ENCODE results near the gene POLD4.
A peak's percentile ranks its signal among the peaks of the same experiment; 100 is the strongest.

POLD4 gene

DNA sequence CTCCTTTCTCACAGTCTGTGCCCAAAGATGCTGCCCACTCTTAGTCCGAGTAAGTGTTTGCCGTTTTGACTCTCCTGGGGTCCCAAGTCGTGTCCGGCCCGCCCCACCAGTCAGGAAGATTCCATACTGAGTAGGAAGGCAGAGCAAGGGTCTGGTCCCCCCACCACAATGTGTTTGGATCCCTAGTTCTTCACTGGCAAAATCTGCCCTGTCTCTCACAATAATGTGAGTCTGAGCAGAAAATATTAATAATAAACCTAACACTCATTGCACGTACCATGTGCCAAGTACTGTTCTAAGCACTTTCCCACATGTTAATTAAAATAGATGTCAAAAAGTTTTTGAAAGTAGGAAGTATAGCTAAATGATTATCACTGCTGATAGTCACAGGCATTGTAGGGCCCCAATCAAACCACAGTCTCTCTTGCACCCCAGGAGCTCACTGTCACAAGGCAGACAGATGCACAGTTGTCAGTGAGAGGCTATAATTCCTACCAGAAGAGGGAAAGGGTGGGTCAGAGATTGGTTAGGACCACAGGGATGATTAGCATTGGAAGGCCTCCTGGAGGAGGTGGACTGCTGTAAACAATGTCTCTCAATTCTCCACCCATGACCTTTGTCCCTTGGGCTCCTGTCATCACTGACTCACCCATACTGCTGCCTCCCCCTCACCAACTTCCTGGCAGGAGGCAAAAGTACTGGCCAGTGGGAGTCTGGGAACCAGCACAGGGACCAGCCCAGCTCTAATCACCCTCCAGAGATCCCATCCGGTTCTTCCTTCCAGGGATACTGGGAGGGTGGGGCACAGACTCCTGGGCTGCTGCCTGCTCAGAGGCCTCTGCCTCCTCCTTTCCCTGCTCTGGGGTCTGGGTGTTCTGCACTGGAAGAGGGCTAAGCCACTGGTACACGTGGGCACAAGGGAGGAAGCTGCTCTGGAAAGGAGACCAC, 1.0 kb upstream of the POLD4 start:
- peaks cover 2% of the 10 kb centered on the region; the same call in 1 of the 2 replicates for H3K36me3 ChIP-seq (ENCODE audit: control insufficient read depth, insufficient read depth, low read length)
- H3K27me3 ChIP-seq (replicated peaks; ENCODE audit: control insufficient read depth, insufficient read depth, low read length) = no peaks in the 10 kb centered on the region
- TF ChIP-seq, protein P1, sequence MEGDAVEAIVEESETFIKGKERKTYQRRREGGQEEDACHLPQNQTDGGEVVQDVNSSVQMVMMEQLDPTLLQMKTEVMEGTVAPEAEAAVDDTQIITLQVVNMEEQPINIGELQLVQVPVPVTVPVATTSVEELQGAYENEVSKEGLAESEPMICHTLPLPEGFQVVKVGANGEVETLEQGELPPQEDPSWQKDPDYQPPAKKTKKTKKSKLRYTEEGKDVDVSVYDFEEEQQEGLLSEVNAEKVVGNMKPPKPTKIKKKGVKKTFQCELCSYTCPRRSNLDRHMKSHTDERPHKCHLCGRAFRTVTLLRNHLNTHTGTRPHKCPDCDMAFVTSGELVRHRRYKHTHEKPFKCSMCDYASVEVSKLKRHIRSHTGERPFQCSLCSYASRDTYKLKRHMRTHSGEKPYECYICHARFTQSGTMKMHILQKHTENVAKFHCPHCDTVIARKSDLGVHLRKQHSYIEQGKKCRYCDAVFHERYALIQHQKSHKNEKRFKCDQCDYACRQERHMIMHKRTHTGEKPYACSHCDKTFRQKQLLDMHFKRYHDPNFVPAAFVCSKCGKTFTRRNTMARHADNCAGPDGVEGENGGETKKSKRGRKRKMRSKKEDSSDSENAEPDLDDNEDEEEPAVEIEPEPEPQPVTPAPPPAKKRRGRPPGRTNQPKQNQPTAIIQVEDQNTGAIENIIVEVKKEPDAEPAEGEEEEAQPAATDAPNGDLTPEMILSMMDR (IDR thresholded peaks at IDR 0.05; ENCODE audit: insufficient read depth, low read length, poor library complexity, severe bottlenecking) = no peak
- no peak for DNase-seq (ENCODE audit: extremely low read depth, insufficient read length)
- H3K4me3 ChIP-seq (replicated peaks; ENCODE audit: low read depth, low read length) = peak overlapping the region; percentile 76

DNA sequence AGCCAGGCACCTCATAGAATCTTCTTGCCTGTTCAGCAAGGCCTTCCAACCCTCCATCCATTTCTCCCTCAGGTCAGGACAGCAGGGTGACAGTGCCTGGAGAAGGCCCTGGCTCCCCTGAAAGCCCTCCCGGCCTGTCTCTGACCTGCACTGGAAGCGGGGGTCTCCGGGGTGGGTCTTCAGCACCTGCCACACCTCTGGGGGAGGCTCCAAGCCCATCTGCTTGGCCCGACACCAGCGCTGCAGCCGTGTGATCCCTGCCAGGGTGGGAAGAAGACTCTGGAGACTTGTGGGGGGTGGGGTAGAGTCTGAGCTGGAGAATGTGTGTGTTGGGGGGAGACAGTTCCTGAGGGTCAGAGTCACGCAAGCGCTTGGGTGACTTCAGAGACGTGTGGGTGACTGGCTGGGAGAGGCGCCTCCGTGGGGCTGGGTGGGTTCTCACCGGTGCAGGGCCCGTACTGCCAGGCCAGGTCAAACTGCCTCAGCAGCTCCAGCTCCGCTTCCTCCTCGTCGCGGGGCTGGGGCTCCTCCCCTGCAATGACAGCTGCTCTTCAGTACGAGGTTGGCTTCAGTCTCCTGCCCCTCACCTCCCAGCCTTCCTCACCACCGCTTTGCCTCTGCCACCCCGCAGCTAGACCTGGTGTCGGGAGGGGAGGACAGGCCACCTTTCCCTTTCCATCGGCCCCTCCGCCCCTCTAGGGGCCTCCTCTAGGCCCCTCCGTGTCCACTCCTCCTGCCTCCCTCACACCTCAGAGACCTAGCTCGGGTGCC, 615 bp downstream of the POLD4 start:
- Histone ChIP-seq H3K27me3 (replicated peaks; ENCODE audit: control insufficient read depth, insufficient read depth, low read length) (no peaks in the 10 kb centered on the region), H3K36me3 (ENCODE audit: control insufficient read depth, insufficient read depth, low read length) (peaks cover 2% of the 10 kb centered on the region; the same call in 1 of the 2 replicates), H3K4me3 (replicated peaks; ENCODE audit: low read depth, low read length) (peak overlapping the region; percentile 76)
- TF ChIP-seq, protein P1 (IDR thresholded peaks at IDR 0.05; ENCODE audit: insufficient read depth, low read length, poor library complexity, severe bottlenecking) = no peak
- DNase-seq (ENCODE audit: extremely low read depth, insufficient read length) = no peak

DNA sequence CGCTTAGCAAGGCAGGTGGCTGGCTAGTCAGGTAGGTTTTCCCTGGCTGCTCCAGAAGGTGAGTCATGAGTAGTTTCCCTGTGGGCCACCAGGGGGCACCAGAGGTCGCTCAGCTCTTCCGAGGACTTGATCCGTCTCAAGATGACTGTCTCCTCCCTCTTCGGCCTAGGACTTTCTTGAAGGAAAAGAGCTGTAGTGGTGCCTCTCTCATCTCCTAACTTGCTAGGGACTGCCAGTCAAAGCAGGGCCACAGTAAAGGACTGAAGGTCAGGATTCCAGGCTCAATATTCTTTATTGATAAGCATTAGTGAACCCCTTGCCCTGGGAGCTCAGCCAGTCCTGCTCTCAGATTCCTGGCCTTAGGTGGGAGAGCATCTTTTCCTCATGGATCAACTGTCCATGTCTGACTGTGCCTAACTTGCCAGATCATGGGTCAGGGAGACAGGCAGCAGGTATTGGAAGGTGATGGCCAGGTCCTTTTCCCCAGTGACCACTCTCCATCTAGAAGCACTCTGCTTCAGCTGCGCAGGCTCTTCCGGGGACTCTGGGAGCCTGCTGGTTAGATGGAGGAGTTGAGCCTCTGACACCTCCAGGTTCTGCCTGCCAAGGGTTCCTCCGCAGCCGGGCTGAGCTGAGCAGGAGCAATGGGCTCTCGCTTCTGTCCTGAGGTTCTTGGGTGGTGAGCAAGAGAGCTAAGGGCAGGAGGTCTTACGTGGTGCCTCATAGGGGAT, 1.9 kb downstream of the POLD4 start:
- TF ChIP-seq, protein P1 (IDR thresholded peaks at IDR 0.05; ENCODE audit: insufficient read depth, low read length, poor library complexity, severe bottlenecking) = peak; percentile 98
- H3K4me3 ChIP-seq (replicated peaks; ENCODE audit: low read depth, low read length) = peak overlapping the region; percentile 56
- no peaks in the 10 kb centered on the region for H3K27me3 ChIP-seq (replicated peaks; ENCODE audit: control insufficient read depth, insufficient read depth, low read length)
- DNase-seq (ENCODE audit: extremely low read depth, insufficient read length) = no peak
- peaks cover 2% of the 10 kb centered on the region; the same call in 1 of the 2 replicates for H3K36me3 ChIP-seq (ENCODE audit: control insufficient read depth, insufficient read depth, low read length)

DNA sequence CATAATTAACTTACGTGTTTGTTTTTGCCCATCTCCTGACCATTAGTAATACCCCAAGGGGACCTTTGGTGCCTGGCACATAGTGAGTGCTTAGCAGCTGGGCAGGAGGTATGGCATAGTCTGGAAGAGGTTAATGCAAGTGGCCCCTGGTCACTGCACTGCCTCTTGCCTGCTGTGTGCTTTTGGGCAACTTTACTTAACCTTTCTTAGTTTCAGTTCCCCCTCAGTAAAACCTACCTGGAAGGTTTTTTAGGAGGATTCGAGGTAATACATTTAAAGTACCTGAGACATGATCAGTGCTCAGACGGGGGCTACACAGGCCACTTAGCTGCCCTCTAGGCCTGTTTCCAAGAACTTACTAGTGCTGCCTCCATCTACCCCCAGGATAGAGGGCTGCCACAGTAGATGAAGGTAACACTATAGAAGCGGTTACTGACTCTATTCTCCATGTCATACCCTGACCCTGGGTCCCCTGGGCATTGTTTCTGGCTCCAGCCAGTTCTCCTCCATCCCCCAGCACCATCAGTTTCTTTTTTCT, 3.3 kb downstream of the POLD4 start:
- Histone ChIP-seq H3K4me3 (replicated peaks; ENCODE audit: low read depth, low read length) (no peak overlapping the region), H3K27me3 (replicated peaks; ENCODE audit: control insufficient read depth, insufficient read depth, low read length) (no peaks in the 10 kb centered on the region), H3K36me3 (ENCODE audit: control insufficient read depth, insufficient read depth, low read length) (peaks cover 2% of the 10 kb centered on the region; the same call in 1 of the 2 replicates)
- DNase-seq (ENCODE audit: extremely low read depth, insufficient read length) = no peak
- TF ChIP-seq, protein P1 (IDR thresholded peaks at IDR 0.05; ENCODE audit: insufficient read depth, low read length, poor library complexity, severe bottlenecking) = no peak

DNA sequence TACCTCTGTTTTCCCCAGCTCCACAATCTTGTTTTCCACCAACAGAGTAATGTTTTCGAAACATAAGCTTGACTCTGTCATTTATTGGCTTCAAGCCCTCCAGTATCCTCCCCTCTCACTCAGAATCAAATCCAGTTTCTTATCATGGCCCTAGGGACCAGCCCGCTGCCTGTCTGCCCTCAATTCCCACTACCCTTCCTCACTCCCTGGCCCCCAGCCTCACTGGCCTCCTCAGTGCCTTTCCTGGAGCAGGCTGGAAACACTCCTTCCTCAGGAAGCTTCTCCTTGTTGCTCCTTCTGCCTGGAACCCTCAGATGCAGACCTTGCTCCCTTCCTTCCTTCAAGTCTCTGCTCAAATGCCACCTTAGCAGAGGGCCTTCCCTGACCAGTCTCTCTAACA, 3.9 kb downstream of the POLD4 start:
- DNase-seq (ENCODE audit: extremely low read depth, insufficient read length) = no peak
- Histone ChIP-seq H3K27me3 (replicated peaks; ENCODE audit: control insufficient read depth, insufficient read depth, low read length) (no peaks in the 10 kb centered on the region), H3K4me3 (replicated peaks; ENCODE audit: low read depth, low read length) (no peak overlapping the region), H3K36me3 (ENCODE audit: control insufficient read depth, insufficient read depth, low read length) (peaks cover 2% of the 10 kb centered on the region; the same call in 1 of the 2 replicates)
- TF ChIP-seq, protein P1 (IDR thresholded peaks at IDR 0.05; ENCODE audit: insufficient read depth, low read length, poor library complexity, severe bottlenecking) = no peak
